H9 (cell line): Measurements from ENCODE around the gene ARID5A. TPM values are rescaled to one million over a fixed set of nuclear protein-coding genes. Genes with fewer than 3 reads are reported as not detected.
A peak's percentile ranks its signal among the peaks of the same experiment; 100 is the strongest.

Experiments used
- DNase-seq: peaks from one replicate; pipeline ENCODE4 v3.0.0-alpha.2; 2017
- H2AFZ ChIP-seq: one replicate; pipeline ENCODE4 v1.6.1; 2013; ENCODE audit warnings: mild to moderate bottlenecking, low read length, control low read depth, moderate library complexity
- H2AK5ac ChIP-seq: 2 replicates; pipeline ENCODE4 v1.6.1; 2013; ENCODE audit warnings: low read length, control low read depth, mixed read lengths; ENCODE audit not compliant: insufficient read length
- H2BK120ac ChIP-seq: one replicate; pipeline ENCODE4 v1.6.1; 2013; ENCODE audit warnings: low read depth, mild to moderate bottlenecking, low read length, control low read depth, inconsistent platforms; ENCODE audit not compliant: poor library complexity, severe bottlenecking
- H2BK12ac ChIP-seq: 2 replicates; pipeline ENCODE4 v1.6.1; 2013; ENCODE audit warnings: low read length, control low read depth, mixed read lengths, low read depth; ENCODE audit not compliant: insufficient read length
- H2BK15ac ChIP-seq: 2 replicates; pipeline ENCODE4 v1.6.1; 2013; ENCODE audit warnings: low read depth, low read length, control low read depth
- H2BK20ac ChIP-seq: one replicate; pipeline ENCODE4 v1.6.1; 2013; ENCODE audit warnings: low read depth, mild to moderate bottlenecking, low read length, control low read depth, inconsistent platforms; ENCODE audit not compliant: poor library complexity, severe bottlenecking
- H2BK5ac ChIP-seq: 2 replicates; pipeline ENCODE4 v1.6.1; 2013; ENCODE audit warnings: low read length, control low read depth, mixed read lengths; ENCODE audit not compliant: insufficient read length
- H3K14ac ChIP-seq: 2 replicates; pipeline ENCODE4 v1.6.1; 2013; ENCODE audit warnings: low read length, control low read depth; ENCODE audit not compliant: insufficient read depth
- H3K18ac ChIP-seq: 2 replicates; pipeline ENCODE4 v1.6.1; 2013; ENCODE audit warnings: low read depth, mild to moderate bottlenecking, mixed read lengths, low read length, control low read depth; ENCODE audit not compliant: insufficient read length
- H3K23ac ChIP-seq: 2 replicates; pipeline ENCODE4 v1.6.1; 2013; ENCODE audit warnings: low read length, control low read depth, mixed read lengths, low read depth; ENCODE audit not compliant: insufficient read length
- H3K23me2 ChIP-seq: 2 replicates; pipeline ENCODE4 v1.6.1; 2013; ENCODE audit warnings: low read depth, mild to moderate bottlenecking, mixed read lengths, low read length, control low read depth; ENCODE audit not compliant: insufficient read length, poor library complexity, severe bottlenecking
- H3K27ac ChIP-seq: 2 replicates; pipeline ENCODE4 v1.5.1; 2013; ENCODE audit warnings: low read length, control low read depth, mixed read lengths, low read depth; ENCODE audit not compliant: insufficient read length
- H3K27me3 ChIP-seq: 2 replicates; pipeline ENCODE4 v1.6.1; 2013; ENCODE audit warnings: low read length, control low read depth, inconsistent platforms; ENCODE audit not compliant: insufficient read depth
- H3K4ac ChIP-seq: 2 replicates; pipeline ENCODE4 v1.6.1; 2013; ENCODE audit warnings: low read depth, mild to moderate bottlenecking, control low read depth, inconsistent platforms, low read length, moderate library complexity
- H3K4me1 ChIP-seq: 2 replicates; pipeline ENCODE4 v1.6.1; 2013; ENCODE audit warnings: low read length, control low read depth, inconsistent platforms; ENCODE audit not compliant: insufficient read depth
- H3K4me2 ChIP-seq: 2 replicates; pipeline ENCODE4 v1.6.1; 2013; ENCODE audit warnings: low read length, control low read depth, mixed read lengths; ENCODE audit not compliant: insufficient read length, insufficient read depth
- H3K56ac ChIP-seq: 2 replicates; pipeline ENCODE4 v1.6.1; 2013; ENCODE audit warnings: low read depth, mild to moderate bottlenecking, mixed read lengths, low read length, control low read depth; ENCODE audit not compliant: insufficient read length
- H3K79me1 ChIP-seq: 2 replicates; pipeline ENCODE4 v1.6.1; 2013; ENCODE audit warnings: low read depth, mild to moderate bottlenecking, moderate library complexity, low read length, control low read depth, inconsistent platforms; ENCODE audit not compliant: insufficient read depth, poor library complexity, severe bottlenecking
- H3K79me2 ChIP-seq: 2 replicates; pipeline ENCODE4 v1.6.1; 2013; ENCODE audit warnings: low read length, control low read depth, inconsistent platforms; ENCODE audit not compliant: insufficient read depth
- H3K9ac ChIP-seq: 2 replicates; pipeline ENCODE4 v1.6.1; 2013; ENCODE audit warnings: low read length, control low read depth, mixed read lengths; ENCODE audit not compliant: insufficient read length; ENCODE audit errors: extremely low read depth
- H3K9me3 ChIP-seq: one replicate; pipeline ENCODE4 v1.6.1; 2013; ENCODE audit warnings: low read depth, low read length, inconsistent platforms; ENCODE audit not compliant: control insufficient read depth
- H3T11ph ChIP-seq: one replicate; pipeline ENCODE4 v1.6.1; 2013; ENCODE audit warnings: mild to moderate bottlenecking, low read length, control low read depth, inconsistent platforms
- H4K20me1 ChIP-seq: one replicate; pipeline ENCODE4 v1.6.1; 2013; ENCODE audit not compliant: control insufficient read depth, insufficient read length, insufficient read depth
- H4K5ac ChIP-seq: 2 replicates; pipeline ENCODE4 v1.6.1; 2013; ENCODE audit warnings: low read depth, mild to moderate bottlenecking, mixed read lengths, low read length, control low read depth; ENCODE audit not compliant: insufficient read length
- H4K8ac ChIP-seq: replicated peaks from 2 replicates; pipeline ENCODE4 v1.6.1; 2013; ENCODE audit warnings: low read length, control low read depth, mixed read lengths, low read depth; ENCODE audit not compliant: insufficient read length
- H4K91ac ChIP-seq: 2 replicates; pipeline ENCODE4 v1.6.1; 2013; ENCODE audit warnings: low read depth, mild to moderate bottlenecking, moderate library complexity, mixed read lengths, low read length, control low read depth; ENCODE audit not compliant: insufficient read length
- H3K27ac Mint-ChIP-seq, 3 experiments: 2 replicates in 2 of 3; 3 replicates in 1 of 3; pipeline ENCODE4 v1.8.0; 2020 to 2021; ENCODE audit warnings: mixed read lengths in 3 of 3, mild to moderate bottlenecking in 1 of 3, moderate library complexity in 1 of 3
- H3K27me3 Mint-ChIP-seq: 2 replicates; pipeline ENCODE4 v1.8.0; 2021; ENCODE audit warnings: low read depth, mild to moderate bottlenecking, moderate library complexity, mixed read lengths
- H3K36me3 Mint-ChIP-seq, 3 experiments: 2 replicates in 2 of 3; 3 replicates in 1 of 3; pipeline ENCODE4 v1.8.0; 2020 to 2021; ENCODE audit warnings: low read depth in 3 of 3, mixed read lengths in 3 of 3; ENCODE audit not compliant: insufficient read depth in 1 of 3
- H3K4me1 Mint-ChIP-seq, 2 experiments: 2 replicates each; pipeline ENCODE4 v1.8.0; 2020; ENCODE audit warnings: mixed read lengths in 2 of 2
- H3K4me3 Mint-ChIP-seq, 2 experiments: 2 replicates in 1 of 2; 3 replicates in 1 of 2; pipeline ENCODE4 v1.8.0; 2020 to 2021; ENCODE audit warnings: mild to moderate bottlenecking in 2 of 2, mixed read lengths in 2 of 2, moderate library complexity in 1 of 2
- H3K9me3 Mint-ChIP-seq, 2 experiments: 2 replicates in 1 of 2; 3 replicates in 1 of 2; pipeline ENCODE4 v1.8.0; 2020; ENCODE audit warnings: mild to moderate bottlenecking in 2 of 2, mixed read lengths in 2 of 2, moderate library complexity in 1 of 2
- WGBS: extraction: QIAGEN DNeasy Blood & Tissue Kit; methylation state at CpG from one replicate; pipeline ENCODE4 v1.1.7; 2013; ENCODE audit warnings: missing lambda C conversion rate, low lambda C conversion rate, mixed read lengths; ENCODE audit not compliant: insufficient read length; ENCODE audit errors: extremely low coverage; 5-methylcytosine and 5-hydroxymethylcytosine counted together
- total RNA-seq: library from RNA; stranded (reverse); gene quantifications from 2 replicates; pipeline ENCODE4 v1.2.1, GENCODE V29; 2021
- TF ChIP-seq, protein P1 (sequence below): fragments of 200-600 bp; sonication (generic); conservative IDR thresholded peaks from 3 replicates; pipeline ENCODE4 v1.8.0; 2021; ENCODE audit warnings: antibody characterized with exemption, mild to moderate bottlenecking

ARID5A gene
- total RNA-seq, 1 experiment from 2014 or later, result 4.5 TPM

DNA sequence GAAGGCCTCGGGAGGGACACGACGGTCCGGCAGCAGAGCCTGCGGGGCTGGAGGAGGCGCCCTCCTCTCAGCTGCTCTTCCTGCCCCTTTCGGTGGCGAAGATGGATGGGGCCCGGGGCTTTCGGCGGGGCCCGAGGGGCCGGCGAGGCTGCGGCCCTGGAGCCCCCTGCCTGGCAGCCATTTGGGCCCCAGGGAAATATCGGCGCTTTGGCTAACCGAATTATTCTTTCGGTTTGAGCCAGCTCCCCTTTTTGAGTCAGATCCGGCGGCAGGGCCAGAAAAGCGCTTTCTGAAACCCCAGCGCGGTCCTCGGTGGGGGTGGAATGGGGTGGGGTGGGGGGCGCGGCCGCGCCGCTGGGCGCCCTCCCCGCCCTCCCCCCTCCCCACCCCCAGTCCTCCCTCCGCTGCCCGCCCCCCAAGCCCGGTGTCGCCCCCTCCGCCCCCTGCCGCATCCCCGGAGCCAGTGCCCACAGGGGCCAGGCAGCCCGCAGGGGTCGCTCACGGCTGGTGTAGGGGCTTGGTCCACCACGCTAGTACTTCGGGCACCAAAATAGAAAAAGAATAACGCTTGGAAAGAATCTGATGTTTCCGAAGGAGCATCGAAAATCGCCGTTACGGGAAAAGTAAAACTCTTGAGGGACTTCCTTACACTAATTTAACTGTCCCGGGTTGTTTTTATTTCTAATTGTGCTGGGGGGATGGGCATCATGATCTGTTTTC is 9.1 kb upstream of the ARID5A start:
- Histone ChIP-seq H2AFZ (no peak overlapping the region), H2BK12ac (no peak overlapping the region), H2BK5ac (no peak overlapping the region), H3T11ph (no peak overlapping the region), H3K9me3 (no peaks in the 10 kb centered on the region), H2BK15ac (no peak overlapping the region), H2BK20ac (no peak overlapping the region), H3K79me1 (no peaks in the 10 kb centered on the region), H3K23ac (no peak overlapping the region), H3K23me2 (peaks cover 2% of the 10 kb centered on the region), H3K4ac (no peak overlapping the region), H3K27ac (no peak overlapping the region), H3K27me3 (no peaks in the 10 kb centered on the region), H3K4me2 (peak overlapping the region; percentile 50), H3K9ac (no peak overlapping the region), H3K18ac (no peak overlapping the region), H4K8ac (no peak overlapping the region), H3K14ac (0 out of 2 replicates have a peak overlapping the region, but pooled peaks have one; percentile 20), H4K20me1 (no peaks in the 10 kb centered on the region), H4K5ac (no peak overlapping the region), H3K79me2 (no peaks in the 10 kb centered on the region), H3K56ac (no peak overlapping the region), H2BK120ac (no peak overlapping the region), H4K91ac (no peak overlapping the region), H2AK5ac (no peak overlapping the region), H3K4me1 (no peaks in the 10 kb centered on the region)
- H3K9me3 Mint-ChIP-seq, result no peaks in the 10 kb centered on the region
- peak; percentile 61 for DNase-seq
- H3K4me3 Mint-ChIP-seq, result peak overlapping the region; percentile 56 to 77
- no CpG with 5 or more reads among the region's 51 CpGs for whole genome bisulfite sequencing
- H3K4me1 Mint-ChIP-seq, result peaks cover 9 to 21% of the 10 kb centered on the region in 2 experiments
- no peaks in the 10 kb centered on the region for H3K36me3 Mint-ChIP-seq
- TF ChIP-seq, protein P1, sequence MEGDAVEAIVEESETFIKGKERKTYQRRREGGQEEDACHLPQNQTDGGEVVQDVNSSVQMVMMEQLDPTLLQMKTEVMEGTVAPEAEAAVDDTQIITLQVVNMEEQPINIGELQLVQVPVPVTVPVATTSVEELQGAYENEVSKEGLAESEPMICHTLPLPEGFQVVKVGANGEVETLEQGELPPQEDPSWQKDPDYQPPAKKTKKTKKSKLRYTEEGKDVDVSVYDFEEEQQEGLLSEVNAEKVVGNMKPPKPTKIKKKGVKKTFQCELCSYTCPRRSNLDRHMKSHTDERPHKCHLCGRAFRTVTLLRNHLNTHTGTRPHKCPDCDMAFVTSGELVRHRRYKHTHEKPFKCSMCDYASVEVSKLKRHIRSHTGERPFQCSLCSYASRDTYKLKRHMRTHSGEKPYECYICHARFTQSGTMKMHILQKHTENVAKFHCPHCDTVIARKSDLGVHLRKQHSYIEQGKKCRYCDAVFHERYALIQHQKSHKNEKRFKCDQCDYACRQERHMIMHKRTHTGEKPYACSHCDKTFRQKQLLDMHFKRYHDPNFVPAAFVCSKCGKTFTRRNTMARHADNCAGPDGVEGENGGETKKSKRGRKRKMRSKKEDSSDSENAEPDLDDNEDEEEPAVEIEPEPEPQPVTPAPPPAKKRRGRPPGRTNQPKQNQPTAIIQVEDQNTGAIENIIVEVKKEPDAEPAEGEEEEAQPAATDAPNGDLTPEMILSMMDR, result peak; percentile 53
- H3K27me3 Mint-ChIP-seq, result peaks cover 69% of the 10 kb centered on the region
- H3K27ac Mint-ChIP-seq, result no peak overlapping the region
